SK-MEL-5 (cell line): ENCODE measurements around the gene SAXO1. TPM values are rescaled to one million over a fixed set of nuclear protein-coding genes. Genes with fewer than 3 reads are reported as not detected.
"Not testable (repeated sequence)": the region's sequence is repeated elsewhere in the genome, so short reads cannot be mapped to it uniquely, and the experiment has no call there.

ENCODE experiments used
- DNase-seq: peaks from one replicate; pipeline ENCODE4 v3.0.0-alpha.2; 2016; ENCODE audit warnings: low read depth, low spot score
- in situ Hi-C: cut with HindIII; loops from 2 replicates; pipeline ENCODE4 v1.10.0; 2016; ENCODE audit warnings: low sequenced_read_pairs, high pct_unique_total_duplicates, low pct_unique_long_range_greater_than_20kb
- total RNA-seq: library from RNA; depleted of rRNA; stranded (reverse); fragments of >200 nt; shearing (Covaris generic); gene quantifications from 2 replicates; pipeline ENCODE4 v1.2.3, GENCODE V29; 2014

Gene SAXO1
- total RNA-seq, 1 experiment from 2014 or later, result not detected

DNA sequence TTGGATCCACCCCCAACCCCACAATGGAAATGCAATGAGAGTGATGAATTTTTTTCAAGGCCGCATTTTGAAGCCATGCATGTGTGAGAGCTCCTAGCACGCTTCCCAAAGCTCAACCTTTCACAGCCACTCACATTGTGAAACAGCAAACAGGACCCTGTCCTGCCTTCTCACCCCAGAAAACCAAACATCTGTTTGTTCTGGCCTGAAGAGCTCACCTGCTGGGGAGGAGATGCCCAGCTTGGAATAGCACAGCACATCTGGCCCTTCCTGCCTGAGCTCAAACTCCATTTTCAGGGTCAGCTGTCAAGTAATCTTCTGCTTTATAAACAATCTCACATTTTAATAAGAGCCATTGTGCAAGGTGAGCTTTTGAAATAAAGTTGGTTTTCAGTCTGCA is 54.8 kb downstream of the SAXO1 start:
- in situ Hi-C loops, result no loop called here

DNA sequence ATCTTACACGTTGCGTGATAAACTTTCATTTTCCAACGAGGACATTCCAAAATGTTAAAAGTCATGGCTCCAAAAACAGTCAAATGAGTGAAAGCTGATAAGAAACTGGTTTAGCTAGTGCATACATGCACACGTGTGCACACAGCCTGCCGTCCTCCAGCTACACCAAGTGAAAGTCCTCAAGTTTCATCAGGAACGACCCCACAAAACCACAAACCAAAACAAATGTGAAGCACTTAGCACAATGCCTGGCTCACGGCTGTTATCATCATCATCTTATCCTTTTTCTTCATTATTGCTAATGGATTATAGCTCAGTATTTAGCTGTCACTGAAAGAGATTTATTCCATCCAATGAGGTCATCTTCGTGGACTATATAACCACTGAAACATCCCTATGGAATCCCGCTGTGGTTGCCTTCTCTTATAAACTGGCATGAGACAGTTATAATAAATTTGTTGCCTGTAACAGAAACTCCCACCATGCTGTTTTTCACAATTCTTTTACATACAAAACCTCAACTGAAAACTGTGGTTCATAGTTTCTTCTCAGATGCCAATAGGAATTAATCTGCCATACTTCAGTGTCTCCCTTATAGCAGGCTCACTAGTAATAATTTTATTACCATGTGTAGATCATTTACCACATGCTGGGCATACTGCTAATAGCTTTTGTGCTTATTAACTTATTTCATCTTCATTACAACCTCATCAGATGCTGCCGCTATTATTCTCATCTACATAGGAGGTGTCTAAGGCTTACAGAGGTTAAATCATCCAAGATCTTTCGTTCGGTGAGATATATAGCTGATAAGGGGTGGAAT is 56.1 kb downstream of the SAXO1 start:
- in situ Hi-C loops, result no loop called here
- no peak for DNase-seq

More for the DNA sequence above, 54.8 kb downstream of the SAXO1 start:
- DNase-seq, result no peak

DNA sequence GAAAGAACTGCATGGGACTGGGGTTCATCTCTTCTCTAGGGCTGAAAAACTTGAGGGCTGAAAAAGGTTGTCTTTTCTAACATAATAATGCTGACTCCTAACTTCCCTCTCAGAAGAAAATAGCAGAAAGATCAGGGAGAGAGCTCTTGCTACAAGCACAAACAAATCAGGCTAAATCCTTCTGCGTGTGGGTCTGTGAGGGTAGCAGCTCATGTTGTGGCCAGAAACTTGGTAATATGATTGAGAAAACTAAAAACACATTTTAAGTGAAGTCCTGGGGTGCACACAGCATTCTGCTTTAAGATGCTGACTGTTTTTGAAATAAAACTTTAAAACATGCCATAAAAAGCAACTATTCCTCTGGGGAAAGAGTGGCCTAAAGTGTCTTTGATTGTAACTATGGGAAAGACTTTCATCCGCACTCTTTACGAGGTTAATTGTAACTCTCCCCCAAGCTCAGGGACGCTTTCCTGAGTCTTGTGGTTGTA is 56.7 kb downstream of the SAXO1 start:
- DNase-seq, result no peak

DNA sequence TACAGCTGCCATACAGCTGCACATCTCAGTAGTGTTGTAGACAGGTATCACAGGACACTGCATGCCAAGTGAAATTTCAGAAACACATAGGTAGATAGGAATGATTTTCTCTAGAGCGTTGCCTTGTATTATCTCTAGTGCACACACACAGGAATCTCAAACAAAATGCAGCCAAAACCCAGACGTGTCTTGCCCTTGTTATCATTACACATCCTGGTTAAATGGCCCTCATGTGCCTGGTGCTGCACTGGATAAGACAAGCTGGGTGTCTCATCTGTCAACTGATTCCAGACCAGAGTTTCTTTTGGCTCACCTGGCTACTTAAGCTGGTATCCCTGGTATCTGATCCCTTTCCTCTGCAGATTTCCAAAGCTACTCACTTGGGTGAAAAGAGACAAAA is 59.7 kb downstream of the SAXO1 start:
- in situ Hi-C loops, result no loop called here
- DNase-seq, result no peak

More for the DNA sequence above, 56.7 kb downstream of the SAXO1 start:
- in situ Hi-C loops, result no loop called here

DNA sequence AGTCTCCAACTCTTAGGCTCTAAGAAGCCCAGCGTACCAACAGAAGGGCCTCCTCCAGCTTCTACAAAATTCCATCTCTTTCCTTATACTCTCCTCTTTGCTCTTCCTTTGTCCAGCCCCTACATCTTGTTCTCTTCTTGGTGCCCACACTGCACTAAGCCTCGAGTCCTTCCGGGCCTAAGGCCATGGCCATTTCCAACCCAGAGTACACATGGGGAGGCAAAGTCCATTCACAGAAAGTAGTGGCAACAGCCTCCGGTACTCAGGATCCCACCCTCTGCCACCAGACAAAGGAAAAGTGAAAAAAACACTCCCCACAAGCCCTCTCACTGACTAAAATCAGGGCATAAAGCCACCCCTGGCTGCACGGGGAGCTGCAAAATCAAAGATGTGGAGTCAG is 60.3 kb downstream of the SAXO1 start:
- DNase-seq, result no peak
- in situ Hi-C loops, result no loop called here

DNA sequence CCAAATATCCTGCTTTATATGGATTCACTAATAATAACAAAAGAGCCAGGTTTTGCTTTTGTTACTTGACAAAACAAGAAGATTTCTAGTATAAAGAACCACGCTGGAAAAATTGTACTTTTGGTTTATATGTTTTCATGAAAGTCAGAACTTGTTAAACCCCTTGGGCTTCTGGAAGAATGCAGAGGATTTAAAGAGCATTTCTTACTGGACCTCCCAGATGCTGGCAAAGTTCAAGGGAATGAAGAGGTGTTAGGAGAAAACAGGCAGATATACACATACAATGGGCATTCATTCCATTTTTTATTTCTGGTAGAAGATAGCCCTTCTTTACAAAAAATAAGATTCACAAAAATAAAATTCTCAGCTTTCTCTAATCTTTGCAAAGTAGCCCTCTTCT is 61.1 kb downstream of the SAXO1 start:
- in situ Hi-C loops, result no loop called here
- no peak for DNase-seq

DNA sequence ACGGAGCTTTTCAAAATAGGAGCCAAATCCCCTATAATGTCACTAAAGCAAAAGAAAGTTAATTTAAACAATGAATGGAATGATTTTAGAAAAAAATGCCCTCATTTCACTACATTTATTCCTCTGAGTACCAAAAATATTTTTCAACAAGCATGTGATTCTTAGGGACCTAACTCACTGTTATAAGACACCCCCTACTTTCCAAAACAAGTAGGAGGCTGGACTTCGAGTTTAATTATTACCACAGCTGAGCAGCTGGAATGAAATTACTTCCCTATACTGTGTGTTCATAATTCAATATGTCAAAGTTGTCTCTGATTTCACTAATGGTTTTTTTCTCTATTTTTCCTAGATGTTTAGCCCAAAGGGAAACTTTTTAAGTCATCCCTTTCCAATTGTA is 61.6 kb downstream of the SAXO1 start:
- in situ Hi-C loops, result no loop called here
- no peak for DNase-seq

DNA sequence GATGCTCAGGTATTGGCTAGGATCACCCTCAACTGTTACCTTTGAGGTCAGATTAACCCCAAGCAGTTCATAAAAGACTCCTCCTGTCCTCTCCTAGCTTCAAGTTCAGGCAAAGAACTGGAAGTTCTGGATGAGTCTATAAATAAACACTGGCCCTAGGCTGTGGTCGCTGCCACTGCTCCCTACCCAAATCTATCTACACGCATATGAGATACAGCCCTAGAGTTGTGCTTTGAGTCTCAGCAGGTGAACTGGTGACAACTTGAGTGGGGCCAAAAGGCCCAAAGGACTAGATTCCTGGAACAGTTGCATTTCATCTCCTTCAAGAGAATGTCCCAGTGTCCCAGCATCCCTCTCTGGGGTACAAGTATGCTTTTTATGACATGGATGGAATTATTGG is 62.6 kb downstream of the SAXO1 start:
- in situ Hi-C loops, result no loop called here
- DNase-seq, result no peak

DNA sequence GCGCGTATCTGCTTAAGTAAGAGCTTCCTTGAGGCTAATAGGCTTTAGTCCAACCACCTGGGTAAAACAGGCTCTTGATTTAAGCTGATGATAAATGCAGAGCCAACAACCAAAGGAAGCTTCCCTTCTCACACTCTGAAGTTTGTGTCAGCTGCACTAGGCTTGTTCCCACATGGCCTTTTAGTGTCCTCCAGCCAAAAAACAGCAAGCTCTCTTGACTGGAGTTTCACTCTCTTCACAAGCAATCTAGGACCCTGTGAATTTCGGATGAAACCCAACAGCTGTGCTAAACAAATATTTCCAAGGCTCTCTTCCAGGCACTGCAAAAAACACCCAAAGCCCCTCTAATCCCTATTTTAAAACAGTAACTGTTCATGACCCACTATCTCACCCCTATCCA is 63.9 kb downstream of the SAXO1 start:
- no peak for DNase-seq
- in situ Hi-C loops, result no loop called here

DNA sequence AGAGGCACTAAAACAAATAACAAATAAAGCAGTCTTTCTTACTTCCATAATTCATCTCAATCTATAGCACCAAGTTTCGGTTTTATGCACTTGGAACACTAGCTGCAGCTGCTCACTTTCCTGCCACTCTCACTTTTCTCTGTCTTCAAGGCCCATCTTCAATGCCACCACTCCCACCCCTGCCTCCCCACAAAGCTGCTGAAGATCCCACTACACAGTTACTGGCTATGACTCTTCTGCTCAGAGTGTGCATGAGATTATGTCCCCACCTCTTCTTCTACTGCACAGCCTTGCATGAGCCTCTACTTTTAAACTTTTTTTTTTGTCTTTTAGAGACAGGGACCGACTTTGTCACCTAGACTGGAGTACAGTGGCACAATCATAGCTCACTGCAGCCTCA is 77.4 kb downstream of the SAXO1 start:
- in situ Hi-C loops, result no loop called here
- DNase-seq, result no peak

DNA sequence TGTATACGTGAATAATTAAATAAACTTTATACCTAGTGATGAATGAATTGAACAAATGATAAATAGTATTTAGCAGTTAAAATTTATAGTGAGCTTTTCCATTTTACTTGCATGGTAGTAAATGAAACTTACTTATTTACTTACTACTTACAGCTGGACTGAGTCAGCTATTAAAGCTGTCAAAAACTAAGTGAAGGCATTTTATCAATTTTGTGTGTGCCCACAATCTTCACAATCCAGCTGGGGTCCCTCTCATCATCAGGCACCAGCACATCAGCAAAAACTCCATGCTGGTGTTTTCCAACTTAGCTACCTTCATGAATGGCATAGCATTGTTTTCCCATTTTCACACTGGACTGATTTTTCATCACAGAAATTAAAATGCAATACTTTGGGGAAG is 81.1 kb downstream of the SAXO1 start:
- DNase-seq, result no peak
- in situ Hi-C loops, result no loop called here

DNA sequence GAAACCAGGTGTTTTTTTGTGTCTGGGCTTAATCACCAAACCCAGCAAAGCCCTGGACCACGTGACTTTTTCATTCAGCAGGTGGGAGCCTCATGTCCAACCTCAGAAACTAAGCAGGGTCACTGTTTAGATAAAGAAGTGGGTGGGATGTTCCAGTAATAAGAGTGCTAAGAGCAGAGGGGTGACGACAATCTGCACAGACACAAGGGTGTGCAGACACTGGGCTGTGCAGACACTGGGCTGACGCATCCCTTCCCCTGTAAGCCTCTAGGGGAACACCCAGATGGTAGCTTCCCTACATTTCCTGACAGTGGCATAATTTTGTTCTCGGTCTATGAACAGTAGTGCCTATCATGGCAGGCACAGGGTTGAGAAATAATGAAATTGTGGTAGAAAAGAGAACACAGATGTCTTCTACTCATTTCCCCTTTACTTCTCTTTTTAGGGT is 85.1 kb downstream of the SAXO1 start:
- peak; percentile 12 for DNase-seq
- in situ Hi-C loops, result no loop called here

DNA sequence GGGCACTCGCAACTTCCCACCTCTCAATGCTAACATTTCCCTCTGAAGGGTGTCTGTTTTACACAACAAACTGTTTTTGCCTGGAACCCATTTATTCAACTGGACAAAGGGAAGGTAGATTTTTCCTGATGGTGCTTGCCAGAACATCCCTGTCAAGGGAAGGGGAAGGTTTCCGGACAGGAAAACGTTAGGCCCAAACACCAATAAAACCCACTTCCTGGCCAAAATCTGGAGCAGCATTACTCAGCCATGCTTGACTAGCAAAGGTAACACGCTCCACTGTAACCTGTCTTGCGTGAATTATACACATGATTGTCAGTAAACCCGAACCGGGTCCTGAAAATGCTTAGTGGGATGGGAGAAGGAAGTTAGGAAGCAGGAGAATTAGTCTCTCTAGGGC is 90.2 kb downstream of the SAXO1 start:
- DNase-seq, result no peak
- in situ Hi-C loops, result no loop called here

DNA sequence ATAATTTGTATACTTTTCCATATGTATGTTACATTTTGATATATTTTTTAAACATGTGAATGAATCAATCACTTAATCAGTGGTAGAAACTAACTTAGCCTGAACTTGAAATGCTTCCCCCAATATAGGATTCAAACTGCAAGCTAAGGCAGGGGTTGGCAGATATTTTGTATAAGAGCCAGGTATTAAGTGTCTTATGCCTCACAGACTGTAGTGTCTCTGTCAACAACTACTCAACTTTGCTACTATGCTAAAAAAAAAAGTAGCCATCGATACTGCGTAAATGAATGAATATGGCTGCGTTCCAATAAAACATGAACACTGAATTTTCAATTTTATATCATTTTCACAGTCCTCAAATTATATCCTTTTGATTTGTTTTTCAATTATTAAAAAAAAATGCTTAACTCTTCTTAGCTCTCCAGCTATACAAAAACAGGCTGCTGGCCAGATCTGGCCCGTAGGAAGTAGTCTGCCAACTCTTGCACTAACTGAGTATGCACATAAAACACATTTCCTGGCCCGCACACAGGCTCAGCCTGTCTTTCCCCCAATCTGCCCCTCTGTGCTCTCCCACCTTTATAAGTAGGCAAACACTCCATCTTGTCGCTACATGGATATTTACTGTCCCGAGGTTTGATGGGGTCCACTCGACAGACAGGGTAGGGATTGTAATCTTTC is 91.8 kb downstream of the SAXO1 start:
- no peak for DNase-seq
- in situ Hi-C loops, result no loop called here

DNA sequence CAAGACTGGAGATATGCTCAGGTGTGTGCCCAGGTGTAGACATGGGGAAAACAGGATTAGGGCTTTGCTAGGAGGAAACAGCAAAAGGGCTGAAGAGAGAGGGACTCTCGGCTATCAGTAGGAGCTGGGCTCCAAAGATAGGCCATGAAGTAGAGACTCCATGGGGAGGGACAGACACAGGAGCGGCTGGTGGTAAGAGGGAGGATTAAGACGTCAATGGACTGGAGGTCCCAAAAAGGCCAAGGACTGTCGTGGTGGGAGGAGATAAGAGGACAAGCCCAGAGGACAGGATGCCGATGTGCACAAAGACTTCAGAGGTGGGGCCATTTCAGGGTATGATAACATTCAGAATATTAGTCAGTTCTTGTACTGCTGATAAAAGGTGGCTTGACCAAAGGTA is 93.1 kb downstream of the SAXO1 start:
- in situ Hi-C loops, result no loop called here
- no peak for DNase-seq

DNA sequence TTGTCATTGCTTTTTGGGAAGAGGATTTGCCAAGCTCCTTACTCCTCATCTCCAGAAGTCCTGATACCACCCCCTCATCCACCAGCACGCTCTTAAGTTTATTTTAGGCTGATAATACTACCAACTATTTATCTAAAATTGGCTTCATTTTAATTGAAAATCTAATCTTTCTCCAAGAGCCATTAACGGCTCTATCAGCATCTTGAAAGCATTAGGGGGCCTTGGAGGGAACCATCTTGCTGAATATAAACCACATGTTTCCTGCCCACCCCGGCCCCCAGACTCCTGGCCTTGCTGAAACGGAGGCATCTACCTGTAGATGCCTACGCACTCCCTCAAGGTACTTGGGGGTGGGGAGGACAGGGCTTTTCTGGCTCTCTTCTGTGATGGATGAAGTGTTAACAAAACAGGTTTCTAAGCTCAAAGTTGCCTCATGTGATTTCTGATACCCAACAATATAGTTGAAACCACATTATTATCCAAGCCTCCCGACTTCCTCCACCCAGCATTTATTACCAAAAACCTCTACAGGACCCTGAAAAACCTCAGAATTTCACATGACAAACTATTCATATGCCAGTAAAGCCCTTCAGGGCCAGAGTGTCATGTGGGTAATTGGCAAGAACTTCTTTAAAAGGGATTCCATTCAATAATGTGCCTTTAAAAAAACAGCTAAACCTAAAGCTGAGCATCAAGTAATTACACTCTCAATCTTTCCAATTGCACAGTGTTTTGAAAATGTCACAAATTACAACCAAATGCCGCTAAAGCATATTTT is 96.7 kb downstream of the SAXO1 start:
- peak; percentile 26 for DNase-seq
- in situ Hi-C loops, result no loop called here

DNA sequence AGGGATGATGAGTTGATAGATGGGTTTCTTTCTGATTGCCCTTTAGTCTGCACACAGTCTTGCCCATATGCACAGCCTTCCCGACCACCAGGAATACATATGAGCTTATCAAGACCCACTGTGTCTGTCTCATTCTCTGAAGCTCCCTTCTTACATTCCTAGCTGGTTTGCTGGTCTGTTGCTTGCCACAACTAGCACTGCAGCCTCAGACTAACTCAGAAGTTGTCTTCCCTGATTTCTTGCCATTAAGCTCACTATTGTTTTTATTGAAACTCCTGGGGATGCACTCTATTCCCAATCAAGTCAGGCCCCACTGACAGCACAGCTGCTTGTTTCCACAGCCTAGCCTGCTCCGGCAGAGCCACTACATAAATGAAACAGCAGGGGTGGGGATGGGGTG is 97.5 kb downstream of the SAXO1 start:
- in situ Hi-C loops, result no loop called here
- DNase-seq, result no peak

DNA sequence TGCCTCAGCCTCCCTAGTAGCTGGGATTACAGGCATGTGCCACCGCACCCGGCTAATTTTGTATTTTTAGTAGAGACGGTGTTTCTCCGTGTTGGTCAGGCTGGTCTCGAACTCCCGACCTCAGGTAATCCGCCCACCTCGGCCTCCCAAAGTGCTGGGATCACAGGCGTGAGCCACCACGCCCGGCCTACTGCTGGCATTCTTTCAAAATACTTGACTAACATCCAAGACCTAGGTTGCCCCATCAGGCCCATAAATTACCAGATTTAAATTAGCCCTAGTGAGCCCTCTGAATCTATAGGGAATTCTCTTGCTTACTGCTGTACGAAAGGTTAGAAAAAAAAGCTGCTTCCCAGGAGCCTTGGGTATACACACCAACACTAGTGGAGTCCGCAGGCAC is 102.4 kb downstream of the SAXO1 start:
- DNase-seq, in situ Hi-C loops: not testable (repeated sequence)
